ENCODE results near the gene PRAMEF2. TPM values are rescaled to one million over a fixed set of nuclear protein-coding genes. Genes with fewer than 3 reads are reported as not detected.
"Not testable (repeated sequence)": the region's sequence is repeated elsewhere in the genome, so short reads cannot be mapped to it uniquely, and the experiment has no call there.

The PRAMEF2 gene
- total and polyA plus RNA-seq, 2 of the 8 experiments (the other 6 are each of a cell fraction or from before 2014, with no cell fraction given) = not detected

- not testable (repeated sequence) for H2AK5ac ChIP-seq (ENCODE audit: low read depth, low read length)
Measured at GRCh38 chr1:12831310-12831709, 25.6 kb upstream of the PRAMEF2 start, which contains the start of gene PRAMEF11. Gene PRAMEF11 (minus strand): TSS chr1:12831410. CDS start chr1:12828789, 2,621 bp downstream.

GRCh38 chr1:12833251-12833650, 23.6 kb upstream of the PRAMEF2 start:
- H2BK15ac ChIP-seq (ENCODE audit: low read length); H2AFZ ChIP-seq (ENCODE audit: low read length); H3K36me3 ChIP-seq (ENCODE audit: control insufficient read depth in 2 of 4, insufficient read depth in 4 of 4, low read length in 3 of 4); H3K79me1 ChIP-seq (ENCODE audit: low read depth, low read length); H3K4me2 ChIP-seq (ENCODE audit: insufficient read depth in 1 of 2, low read depth in 2 of 2, low read length in 2 of 2); FAIRE-seq; H4K8ac ChIP-seq (ENCODE audit: extremely low read depth, insufficient read depth, low read length); H3K4me3 ChIP-seq (ENCODE audit: extremely low read depth in 1 of 4, insufficient read depth in 2 of 4, low read depth in 3 of 4, low read length in 4 of 4); H2BK12ac ChIP-seq (ENCODE audit: low read depth, low read length); H3K9ac ChIP-seq (replicated peaks in 1 of 4; ENCODE audit: extremely low read depth in 1 of 4, low read depth in 3 of 4, low read length in 3 of 4); CTCF ChIA-PET (ENCODE audit: partially characterized antibody); H4K20me1 ChIP-seq (replicated peaks in 1 of 2; ENCODE audit: control insufficient read depth in 1 of 2, insufficient read depth in 2 of 2, low read length in 2 of 2); H3K23ac ChIP-seq (ENCODE audit: insufficient read length); H2BK120ac ChIP-seq (replicated peaks; ENCODE audit: low read depth, low read length); H3K23me2 ChIP-seq (ENCODE audit: low read depth, low read length); H3K18ac ChIP-seq (ENCODE audit: extremely low read depth, low read length); H3K27ac ChIP-seq (ENCODE audit: low read depth, low read length); POLR2A ChIA-PET (ENCODE audit: partially characterized antibody); H3K4me1 ChIP-seq (replicated peaks in 1 of 4; ENCODE audit: control insufficient read depth in 3 of 4, insufficient read depth in 4 of 4, low read length in 3 of 4); H2AK5ac ChIP-seq (ENCODE audit: low read depth, low read length); H2BK20ac ChIP-seq (ENCODE audit: low read length); H3K56ac ChIP-seq (replicated peaks; ENCODE audit: insufficient read length, low read depth, low read length); H3K79me2 ChIP-seq (ENCODE audit: control insufficient read depth in 1 of 2, insufficient read depth in 2 of 2, low read length in 2 of 2); H2BK5ac ChIP-seq (ENCODE audit: low read depth, low read length); H3K4ac ChIP-seq (replicated peaks; ENCODE audit: insufficient read length, low read depth, low read length); H3K27me3 ChIP-seq (replicated peaks in 1 of 4; ENCODE audit: control insufficient read depth in 3 of 4, extremely low read depth in 1 of 4, insufficient read depth in 3 of 4, low read length in 3 of 4); H3K14ac ChIP-seq (ENCODE audit: insufficient read length); H4K5ac ChIP-seq (ENCODE audit: insufficient read length, low read depth, low read length); H4K91ac ChIP-seq (replicated peaks; ENCODE audit: insufficient read length, low read length); DNase-seq (ENCODE audit: low read depth in 1 of 2, low spot score in 2 of 2): not testable (repeated sequence)
- 55% methylated on average over 2 of the region's 2 CpGs; no CpG with 5 or more reads in 1 of the 2 experiments for WGBS, 2 experiments (ENCODE audit: extremely low coverage in 1 of 2, insufficient coverage in 1 of 2, insufficient read length in 1 of 2, insufficient replicate concordance in 2 of 2, low coverage in 1 of 2, low lambda C conversion rate in 2 of 2, missing lambda C conversion rate in 1 of 2)
- H3K9me3 ChIP-seq (ENCODE audit: insufficient read depth in 2 of 2, low read depth in 1 of 2, low read length in 1 of 2) = peaks cover 4 to 26% of the 10 kb centered on the region in 2 experiments; a peak in 2 of 4 replicates

More at GRCh38 chr1:12831310-12831709, 25.6 kb upstream of the PRAMEF2 start, which contains the start of gene PRAMEF11:
- H3K79me1 ChIP-seq (ENCODE audit: low read depth, low read length); H3K18ac ChIP-seq (ENCODE audit: extremely low read depth, low read length); POLR2A ChIA-PET (ENCODE audit: partially characterized antibody); DNase-seq (ENCODE audit: low read depth in 1 of 2, low spot score in 2 of 2); H3K56ac ChIP-seq (replicated peaks; ENCODE audit: insufficient read length, low read depth, low read length); H3K79me2 ChIP-seq (ENCODE audit: control insufficient read depth in 1 of 2, insufficient read depth in 2 of 2, low read length in 2 of 2); H3K4me1 ChIP-seq (replicated peaks in 1 of 4; ENCODE audit: control insufficient read depth in 3 of 4, insufficient read depth in 4 of 4, low read length in 3 of 4); H2BK120ac ChIP-seq (replicated peaks; ENCODE audit: low read depth, low read length); H3K4me3 ChIP-seq (ENCODE audit: extremely low read depth in 1 of 4, insufficient read depth in 2 of 4, low read depth in 3 of 4, low read length in 4 of 4); H3K27me3 ChIP-seq (replicated peaks in 1 of 4; ENCODE audit: control insufficient read depth in 3 of 4, extremely low read depth in 1 of 4, insufficient read depth in 3 of 4, low read length in 3 of 4); CTCF ChIA-PET (ENCODE audit: partially characterized antibody); H3K9ac ChIP-seq (replicated peaks in 1 of 4; ENCODE audit: extremely low read depth in 1 of 4, low read depth in 3 of 4, low read length in 3 of 4); FAIRE-seq; H3K4me2 ChIP-seq (ENCODE audit: insufficient read depth in 1 of 2, low read depth in 2 of 2, low read length in 2 of 2); H2BK20ac ChIP-seq (ENCODE audit: low read length); H3K27ac ChIP-seq (ENCODE audit: low read depth, low read length); H2AFZ ChIP-seq (ENCODE audit: low read length); H3K23ac ChIP-seq (ENCODE audit: insufficient read length); H3K4ac ChIP-seq (replicated peaks; ENCODE audit: insufficient read length, low read depth, low read length); H2BK5ac ChIP-seq (ENCODE audit: low read depth, low read length); H4K20me1 ChIP-seq (replicated peaks in 1 of 2; ENCODE audit: control insufficient read depth in 1 of 2, insufficient read depth in 2 of 2, low read length in 2 of 2); H2BK12ac ChIP-seq (ENCODE audit: low read depth, low read length); H4K8ac ChIP-seq (ENCODE audit: extremely low read depth, insufficient read depth, low read length); H3K23me2 ChIP-seq (ENCODE audit: low read depth, low read length); H3K36me3 ChIP-seq (ENCODE audit: control insufficient read depth in 2 of 4, insufficient read depth in 4 of 4, low read length in 3 of 4); H4K91ac ChIP-seq (replicated peaks; ENCODE audit: insufficient read length, low read length); H4K5ac ChIP-seq (ENCODE audit: insufficient read length, low read depth, low read length); H3K14ac ChIP-seq (ENCODE audit: insufficient read length); H2BK15ac ChIP-seq (ENCODE audit: low read length): not testable (repeated sequence)
- H3K9me3 ChIP-seq (ENCODE audit: insufficient read depth in 2 of 2, low read depth in 1 of 2, low read length in 1 of 2) = peaks cover 0 to 12% of the 10 kb centered on the region in 2 experiments; a peak in 2 of 4 replicates
- WGBS, 2 experiments (ENCODE audit: extremely low coverage in 1 of 2, insufficient coverage in 1 of 2, insufficient read length in 1 of 2, insufficient replicate concordance in 2 of 2, low coverage in 1 of 2, low lambda C conversion rate in 2 of 2, missing lambda C conversion rate in 1 of 2) = 38% methylated on average over 3 of the region's 3 CpGs; no CpG with 5 or more reads in 1 of the 2 experiments

Measured in H1 (cell line).